Measurements from ENCODE around the gene IL6R. TPM values are rescaled to one million over a fixed set of nuclear protein-coding genes. Genes with fewer than 3 reads are reported as not detected.
"Not testable (repeated sequence)": the region's sequence is repeated elsewhere in the genome, so short reads cannot be mapped to it uniquely, and the experiment has no call there.

The IL6R gene
- 0.78 to 1.2 TPM (median 0.97 TPM) in 3 replicates for total RNA-seq

GRCh38 chr1:154404984-154405746 lies at the start of gene IL6R:
Gene IL6R, plus strand, starts transcription at chr1:154405343. Its CDS starts 287 bp downstream, at chr1:154405630.
- TF ChIP-seq, protein P1, sequence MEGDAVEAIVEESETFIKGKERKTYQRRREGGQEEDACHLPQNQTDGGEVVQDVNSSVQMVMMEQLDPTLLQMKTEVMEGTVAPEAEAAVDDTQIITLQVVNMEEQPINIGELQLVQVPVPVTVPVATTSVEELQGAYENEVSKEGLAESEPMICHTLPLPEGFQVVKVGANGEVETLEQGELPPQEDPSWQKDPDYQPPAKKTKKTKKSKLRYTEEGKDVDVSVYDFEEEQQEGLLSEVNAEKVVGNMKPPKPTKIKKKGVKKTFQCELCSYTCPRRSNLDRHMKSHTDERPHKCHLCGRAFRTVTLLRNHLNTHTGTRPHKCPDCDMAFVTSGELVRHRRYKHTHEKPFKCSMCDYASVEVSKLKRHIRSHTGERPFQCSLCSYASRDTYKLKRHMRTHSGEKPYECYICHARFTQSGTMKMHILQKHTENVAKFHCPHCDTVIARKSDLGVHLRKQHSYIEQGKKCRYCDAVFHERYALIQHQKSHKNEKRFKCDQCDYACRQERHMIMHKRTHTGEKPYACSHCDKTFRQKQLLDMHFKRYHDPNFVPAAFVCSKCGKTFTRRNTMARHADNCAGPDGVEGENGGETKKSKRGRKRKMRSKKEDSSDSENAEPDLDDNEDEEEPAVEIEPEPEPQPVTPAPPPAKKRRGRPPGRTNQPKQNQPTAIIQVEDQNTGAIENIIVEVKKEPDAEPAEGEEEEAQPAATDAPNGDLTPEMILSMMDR (IDR thresholded peaks at IDR 0.05; ENCODE audit: unreplicated experiment) = peak; percentile 41
- Mint-ChIP-seq H3K4me1 (peaks cover 6% of the 10 kb centered on the region), H3K36me3 (no peaks in the 10 kb centered on the region), H3K27me3 (ENCODE audit: low read depth) (peaks cover 70% of the 10 kb centered on the region), H3K27ac (no peak within 1 kb of the TSS), H3K4me3 (peak within 1 kb of the TSS; percentile 64), H3K9me3 (peaks cover 3% of the 10 kb centered on the region)
- peak; percentile 55 to 79 for DNase-seq (ENCODE audit: low spot score in 2 of 2, unreplicated experiment in 2 of 2)

DNA sequence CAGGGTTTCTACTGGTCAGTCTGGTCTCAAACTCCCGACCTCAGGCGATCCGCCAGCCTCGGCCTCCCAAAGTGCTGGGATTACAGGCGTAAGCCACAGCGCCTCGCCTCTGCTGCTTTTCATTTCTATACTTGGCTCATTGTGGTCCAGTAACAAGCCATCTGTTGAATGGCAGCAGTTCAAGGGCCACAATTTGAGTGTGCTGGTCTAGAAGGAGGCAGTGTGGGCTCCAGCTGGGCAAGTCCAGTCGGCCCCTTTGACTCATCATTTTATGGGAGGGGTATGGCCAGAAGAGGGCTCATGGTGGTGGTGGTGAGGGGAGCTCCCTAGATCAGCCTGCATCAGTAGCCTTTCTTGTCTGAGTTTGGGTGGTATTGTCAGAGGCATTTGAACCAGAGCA lies 46.6 kb upstream of the IL6R start:
- H3K27me3 Mint-ChIP-seq (ENCODE audit: low read depth) = peaks cover 16% of the 10 kb centered on the region
- H3K4me1 Mint-ChIP-seq = peaks cover 6% of the 10 kb centered on the region
- TF ChIP-seq, protein P1 (IDR thresholded peaks at IDR 0.05; ENCODE audit: unreplicated experiment) = no peak
- H3K27ac Mint-ChIP-seq = no peak overlapping the region
- H3K4me3 Mint-ChIP-seq = no peak overlapping the region
- no peaks in the 10 kb centered on the region for H3K9me3 Mint-ChIP-seq
- no peak for DNase-seq (ENCODE audit: low spot score in 2 of 2, unreplicated experiment in 2 of 2)
- no peaks in the 10 kb centered on the region for H3K36me3 Mint-ChIP-seq

- no peak overlapping the region for H3K27ac Mint-ChIP-seq
- H3K27me3 Mint-ChIP-seq (ENCODE audit: low read depth) = peaks cover 4% of the 10 kb centered on the region
- TF ChIP-seq, protein P1 (IDR thresholded peaks at IDR 0.05; ENCODE audit: unreplicated experiment) = no peak
These were observed 44.9 kb upstream of the IL6R start for GRCh38 chr1:154360288-154360687.

DNA sequence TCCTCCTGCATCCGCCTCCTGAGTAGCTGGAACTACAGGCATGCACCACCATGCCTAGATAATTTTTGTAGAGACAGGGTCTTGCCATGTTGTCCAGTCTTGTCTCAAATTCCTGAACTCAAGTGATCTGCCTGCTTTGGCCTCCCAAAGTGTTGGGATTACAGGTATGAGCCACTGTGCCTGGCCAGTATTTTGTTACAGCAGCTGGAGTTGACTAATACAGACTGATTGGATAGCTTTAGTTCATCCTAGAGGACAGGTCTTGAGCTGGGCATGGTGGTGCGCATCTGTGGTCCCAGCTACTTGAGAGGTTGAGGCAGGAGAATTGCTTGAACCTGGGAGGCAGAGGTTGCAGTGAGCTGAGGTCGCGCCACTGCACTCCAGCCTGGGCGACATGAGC lies 44.3 kb upstream of the IL6R start:
- H3K27me3 Mint-ChIP-seq (ENCODE audit: low read depth); H3K9me3 Mint-ChIP-seq; H3K27ac Mint-ChIP-seq; DNase-seq (ENCODE audit: low spot score in 2 of 2, unreplicated experiment in 2 of 2); H3K4me3 Mint-ChIP-seq; H3K4me1 Mint-ChIP-seq; H3K36me3 Mint-ChIP-seq: not testable (repeated sequence)

More at GRCh38 chr1:154360288-154360687, 44.9 kb upstream of the IL6R start:
- no peak overlapping the region for H3K4me3 Mint-ChIP-seq
- H3K9me3 Mint-ChIP-seq = no peaks in the 10 kb centered on the region
- DNase-seq (ENCODE audit: low spot score in 2 of 2, unreplicated experiment in 2 of 2) = no peak
- H3K36me3 Mint-ChIP-seq = no peaks in the 10 kb centered on the region
- H3K4me1 Mint-ChIP-seq = no peaks in the 10 kb centered on the region

DNA sequence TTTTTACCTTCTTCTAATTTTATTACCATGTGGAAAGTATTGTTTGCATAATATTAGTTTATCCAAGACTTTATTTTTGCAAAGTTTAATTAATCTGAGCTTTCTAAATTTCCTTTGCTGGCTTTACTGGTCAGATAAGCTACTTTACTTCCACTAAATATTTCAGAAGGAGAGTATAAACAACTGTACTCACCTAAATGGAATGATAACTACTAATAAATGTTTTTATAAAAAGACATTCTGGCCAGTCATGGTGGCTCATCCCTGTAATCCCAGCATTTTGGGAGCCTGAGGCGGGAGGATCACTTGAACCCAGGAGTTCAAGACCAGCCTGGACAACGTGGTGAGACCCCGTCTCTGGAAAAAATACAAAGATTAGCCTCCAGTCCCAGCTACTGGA lies 43.8 kb upstream of the IL6R start:
- TF ChIP-seq, protein P1 (IDR thresholded peaks at IDR 0.05; ENCODE audit: unreplicated experiment) = no peak
- Mint-ChIP-seq H3K9me3 (no peaks in the 10 kb centered on the region), H3K36me3 (no peaks in the 10 kb centered on the region), H3K4me1 (no peaks in the 10 kb centered on the region), H3K4me3 (no peak overlapping the region), H3K27ac (no peak overlapping the region), H3K27me3 (ENCODE audit: low read depth) (peaks cover 4% of the 10 kb centered on the region)
- DNase-seq (ENCODE audit: low spot score in 2 of 2, unreplicated experiment in 2 of 2) = no peak

GRCh38 chr1:154371436-154371835 lies 33.7 kb upstream of the IL6R start:
- no peak overlapping the region for H3K27ac Mint-ChIP-seq
- peaks cover 2% of the 10 kb centered on the region for H3K4me1 Mint-ChIP-seq
- no peaks in the 10 kb centered on the region for H3K9me3 Mint-ChIP-seq
- H3K4me3 Mint-ChIP-seq = no peak overlapping the region
- H3K27me3 Mint-ChIP-seq (ENCODE audit: low read depth) = no peaks in the 10 kb centered on the region
- H3K36me3 Mint-ChIP-seq = no peaks in the 10 kb centered on the region
- TF ChIP-seq, protein P1 (IDR thresholded peaks at IDR 0.05; ENCODE audit: unreplicated experiment) = no peak
- no peak for DNase-seq (ENCODE audit: low spot score in 2 of 2, unreplicated experiment in 2 of 2)

- H3K9me3 Mint-ChIP-seq; H3K27me3 Mint-ChIP-seq (ENCODE audit: low read depth); DNase-seq (ENCODE audit: low spot score in 2 of 2, unreplicated experiment in 2 of 2); H3K4me3 Mint-ChIP-seq; H3K36me3 Mint-ChIP-seq; H3K4me1 Mint-ChIP-seq; H3K27ac Mint-ChIP-seq: not testable (repeated sequence)
These were observed 31.3 kb upstream of the IL6R start for GRCh38 chr1:154373777-154374357.

All from mesothelial cell of epicardium (in vitro differentiated cells).